Astrocyte of the spinal cord (primary cell): Measurements from ENCODE around the gene ALDH1B1.

Experiments
- DNase-seq: peaks from one replicate; pipeline ENCODE4 v3.0.0; 2011; ENCODE audit warnings: low read depth, low spot score
- H3K4me3 ChIP-seq: 2 replicates; pipeline ENCODE4 v1.5.1; 2011; ENCODE audit warnings: low read depth, mild to moderate bottlenecking, low read length, moderate library complexity
- in situ Hi-C: cut with HindIII; loops from 2 replicates; pipeline ENCODE4 v1.10.0; 2017; ENCODE audit warnings: low sequenced_read_pairs
- TF ChIP-seq, protein P1 (sequence below): IDR thresholded peaks from 2 replicates; pipeline ENCODE4 v1.5.1; 2012; ENCODE audit warnings: low read depth, mild to moderate bottlenecking, low read length, inconsistent platforms

ALDH1B1 gene

DNA sequence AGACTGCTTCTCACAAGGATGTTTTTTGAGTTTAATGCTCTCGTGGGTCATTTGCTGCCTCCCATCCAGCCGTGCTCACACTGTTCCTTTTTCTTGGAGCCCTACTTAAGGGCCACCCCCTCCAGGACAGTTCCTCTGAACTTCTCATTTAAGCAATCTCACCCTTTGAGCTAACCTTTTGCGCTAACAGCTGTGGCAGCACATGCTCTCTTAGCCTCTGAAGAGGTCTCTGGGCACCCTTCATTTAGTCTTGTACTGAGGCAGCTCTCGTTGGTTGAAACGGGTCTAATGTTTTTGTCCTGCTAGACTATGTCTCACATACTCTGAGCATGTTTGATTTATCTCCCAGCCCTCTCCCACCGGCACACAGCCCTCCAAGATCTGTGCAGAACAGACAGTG is 11.8 kb downstream of the ALDH1B1 start:
- no peak overlapping the region for H3K4me3 ChIP-seq
- DNase-seq: no peak
- TF ChIP-seq, protein P1, sequence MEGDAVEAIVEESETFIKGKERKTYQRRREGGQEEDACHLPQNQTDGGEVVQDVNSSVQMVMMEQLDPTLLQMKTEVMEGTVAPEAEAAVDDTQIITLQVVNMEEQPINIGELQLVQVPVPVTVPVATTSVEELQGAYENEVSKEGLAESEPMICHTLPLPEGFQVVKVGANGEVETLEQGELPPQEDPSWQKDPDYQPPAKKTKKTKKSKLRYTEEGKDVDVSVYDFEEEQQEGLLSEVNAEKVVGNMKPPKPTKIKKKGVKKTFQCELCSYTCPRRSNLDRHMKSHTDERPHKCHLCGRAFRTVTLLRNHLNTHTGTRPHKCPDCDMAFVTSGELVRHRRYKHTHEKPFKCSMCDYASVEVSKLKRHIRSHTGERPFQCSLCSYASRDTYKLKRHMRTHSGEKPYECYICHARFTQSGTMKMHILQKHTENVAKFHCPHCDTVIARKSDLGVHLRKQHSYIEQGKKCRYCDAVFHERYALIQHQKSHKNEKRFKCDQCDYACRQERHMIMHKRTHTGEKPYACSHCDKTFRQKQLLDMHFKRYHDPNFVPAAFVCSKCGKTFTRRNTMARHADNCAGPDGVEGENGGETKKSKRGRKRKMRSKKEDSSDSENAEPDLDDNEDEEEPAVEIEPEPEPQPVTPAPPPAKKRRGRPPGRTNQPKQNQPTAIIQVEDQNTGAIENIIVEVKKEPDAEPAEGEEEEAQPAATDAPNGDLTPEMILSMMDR: no peak
- in situ Hi-C loops: no loop called here

DNA sequence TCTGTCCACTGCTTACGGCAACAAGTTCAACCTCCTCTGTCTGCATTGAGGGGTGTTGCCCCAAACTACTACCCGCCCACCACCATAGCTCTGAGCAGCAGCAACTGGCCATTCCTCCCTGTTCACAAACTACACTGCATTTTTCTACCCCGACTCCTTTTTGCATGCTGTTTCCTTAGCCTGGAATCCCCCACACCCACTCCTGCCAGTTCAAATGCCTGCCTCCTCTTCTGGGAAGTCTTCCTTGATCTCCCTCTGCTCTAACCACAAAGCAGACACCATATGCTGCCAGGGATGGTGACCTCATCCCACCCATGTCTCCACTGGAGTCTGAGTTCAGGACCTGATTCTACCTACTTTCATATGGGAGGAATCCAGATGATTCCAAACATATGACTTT is 13.3 kb downstream of the ALDH1B1 start:
- TF ChIP-seq, protein P1: no peak
- in situ Hi-C loops: no loop called here
- no peak overlapping the region for H3K4me3 ChIP-seq
- DNase-seq: no peak

DNA sequence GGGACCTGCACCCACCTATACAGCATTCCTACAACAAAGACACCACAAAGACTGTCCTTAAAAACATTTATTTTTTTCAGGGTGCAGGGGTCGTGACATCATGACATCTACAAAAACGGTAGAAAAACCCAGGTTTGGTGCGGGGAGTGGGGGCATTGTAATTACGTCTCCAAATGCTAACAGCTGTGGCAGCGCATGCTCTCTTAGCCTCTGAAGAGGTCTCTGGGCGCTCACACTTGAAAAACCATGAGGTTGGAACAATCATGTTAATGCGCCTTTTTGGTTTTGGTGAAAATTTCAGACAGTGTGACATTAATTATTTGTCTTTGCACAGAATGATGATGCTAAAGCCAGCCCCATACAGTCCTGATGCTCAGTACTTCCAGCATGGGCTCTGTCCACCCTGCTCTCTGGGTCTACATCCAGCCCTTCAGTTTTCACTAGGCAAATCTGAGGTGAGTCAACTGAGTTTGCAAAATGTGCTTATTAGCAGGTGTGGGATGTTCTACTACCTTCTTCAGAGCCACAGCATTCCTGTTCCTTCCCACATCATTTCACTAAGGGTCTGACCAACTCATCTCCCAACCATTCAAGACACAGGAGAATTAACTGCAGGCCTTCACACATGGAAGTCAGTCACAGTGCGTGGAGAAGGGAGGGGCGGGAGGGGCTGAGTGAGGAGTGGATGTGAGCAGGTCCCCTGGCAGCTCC is 14.1 kb downstream of the ALDH1B1 start:
- no peak overlapping the region for H3K4me3 ChIP-seq
- DNase-seq: no peak
- TF ChIP-seq, protein P1: no peak
- in situ Hi-C loops: no loop called here

GRCh38 chr9:38408719-38409118 is 16.2 kb downstream of the ALDH1B1 start:
- in situ Hi-C loops: no loop called here
- H3K4me3 ChIP-seq: no peak overlapping the region
- TF ChIP-seq, protein P1: no peak
- DNase-seq: no peak

DNA sequence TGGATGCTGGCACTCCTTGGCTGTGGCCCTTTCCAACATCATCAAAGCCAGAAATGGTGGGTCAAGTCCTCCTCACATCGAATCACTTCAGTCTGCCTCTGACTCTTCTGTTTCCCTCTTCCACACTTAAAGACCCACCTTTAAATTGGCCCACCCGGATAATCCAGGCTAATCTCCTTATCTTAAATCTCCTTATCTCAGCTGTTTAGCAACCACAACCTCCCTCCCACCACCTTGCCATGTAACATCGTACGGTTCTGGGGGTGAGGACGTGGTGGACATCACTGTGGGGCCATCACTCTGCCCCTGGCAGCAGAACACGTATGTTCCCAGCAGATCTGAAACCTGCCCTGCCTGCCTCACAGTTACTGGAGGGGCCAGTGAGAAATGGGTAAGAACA is 20.2 kb downstream of the ALDH1B1 start:
- no peak for DNase-seq
- in situ Hi-C loops: no loop called here
- H3K4me3 ChIP-seq: no peak overlapping the region
- TF ChIP-seq, protein P1: no peak

DNA sequence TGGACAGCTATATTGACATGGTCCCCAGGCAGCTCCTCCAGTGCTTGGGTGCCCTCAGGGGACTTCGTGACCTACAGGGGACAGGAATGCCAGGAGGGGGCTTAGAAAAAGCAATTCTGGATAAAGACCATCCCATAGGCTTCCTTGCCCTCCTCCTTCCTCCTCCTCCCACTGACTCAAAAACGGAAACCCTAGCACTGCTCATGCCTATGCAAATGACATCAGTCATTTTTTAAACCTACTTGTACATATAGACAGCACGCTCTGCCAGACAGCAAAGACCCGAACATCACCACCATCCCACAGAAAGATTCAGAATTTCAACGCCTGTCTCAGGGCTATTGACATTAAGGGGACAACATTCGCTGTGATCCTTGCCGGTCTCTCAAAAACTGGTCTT is 20.8 kb downstream of the ALDH1B1 start:
- no peak overlapping the region for H3K4me3 ChIP-seq
- TF ChIP-seq, protein P1: no peak
- DNase-seq: no peak
- in situ Hi-C loops: no loop called here
